ENCODE data around the gene AIMP1.

- TF ChIP-seq ZFX (IDR thresholded peaks at IDR 0.05; ENCODE audit: borderline replicate concordance) = no peak
- no peak for TF ChIP-seq CTCF (IDR thresholded peaks at IDR 0.05)
Observed at GRCh38 chr4:106312377-106312776, 4.0 kb upstream of the AIMP1 start.

Measured in 22Rv1 (cell line).